Breast epithelium (tissue), 3 donors: ENCODE measurements around the gene NME9.

Source experiments
- POLR2A ChIP-seq: fragments of 450-650 bp; IDR thresholded peaks from one replicate; pipeline ENCODE4 v1.6.1; 2016; ENCODE audit warnings: antibody characterized with exemption, mild to moderate bottlenecking, moderate library complexity
- TF ChIP-seq, protein P1 (sequence below), 3 donors: fragments of 450-650 bp; IDR thresholded peaks; one replicate each; pipeline ENCODE4 v1.5.1; 2016 to 2017; ENCODE audit warnings: antibody characterized with exemption in 3 of 3, mild to moderate bottlenecking in 3 of 3, moderate library complexity in 3 of 3

DNA sequence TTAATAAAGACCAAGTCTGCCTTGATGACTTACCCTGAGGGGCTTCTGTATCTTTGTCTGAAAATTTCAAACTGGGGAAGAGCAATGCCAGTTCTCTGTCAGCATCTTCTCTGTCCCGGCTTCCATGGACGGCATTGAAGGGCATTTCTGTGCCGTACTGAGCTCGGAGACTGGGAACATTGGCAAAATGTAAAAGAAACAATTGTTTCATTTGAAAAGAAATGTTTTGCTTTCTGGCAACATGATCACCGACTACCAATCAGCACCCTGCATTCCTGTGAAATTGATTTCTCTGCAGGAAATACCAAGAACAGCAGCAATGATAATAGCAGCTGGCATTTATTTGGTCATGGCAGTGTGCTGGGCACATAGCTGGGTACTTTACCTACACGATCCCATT is 26.2 kb downstream of the NME9 start:
- TF ChIP-seq, protein P1, sequence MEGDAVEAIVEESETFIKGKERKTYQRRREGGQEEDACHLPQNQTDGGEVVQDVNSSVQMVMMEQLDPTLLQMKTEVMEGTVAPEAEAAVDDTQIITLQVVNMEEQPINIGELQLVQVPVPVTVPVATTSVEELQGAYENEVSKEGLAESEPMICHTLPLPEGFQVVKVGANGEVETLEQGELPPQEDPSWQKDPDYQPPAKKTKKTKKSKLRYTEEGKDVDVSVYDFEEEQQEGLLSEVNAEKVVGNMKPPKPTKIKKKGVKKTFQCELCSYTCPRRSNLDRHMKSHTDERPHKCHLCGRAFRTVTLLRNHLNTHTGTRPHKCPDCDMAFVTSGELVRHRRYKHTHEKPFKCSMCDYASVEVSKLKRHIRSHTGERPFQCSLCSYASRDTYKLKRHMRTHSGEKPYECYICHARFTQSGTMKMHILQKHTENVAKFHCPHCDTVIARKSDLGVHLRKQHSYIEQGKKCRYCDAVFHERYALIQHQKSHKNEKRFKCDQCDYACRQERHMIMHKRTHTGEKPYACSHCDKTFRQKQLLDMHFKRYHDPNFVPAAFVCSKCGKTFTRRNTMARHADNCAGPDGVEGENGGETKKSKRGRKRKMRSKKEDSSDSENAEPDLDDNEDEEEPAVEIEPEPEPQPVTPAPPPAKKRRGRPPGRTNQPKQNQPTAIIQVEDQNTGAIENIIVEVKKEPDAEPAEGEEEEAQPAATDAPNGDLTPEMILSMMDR (IDR thresholded peaks at IDR 0.05): no peak
- no peak for TF ChIP-seq POLR2A
